Posterior cingulate gyrus (tissue), 11 donors: ENCODE results near the gene PTPRS.

Source experiments
- DNase-seq, 10 donors: peaks; one replicate each; pipeline versions ENCODE4 v3.0.0 to v3.0.0-alpha.2; 2020 to 2021; ENCODE audit warnings: mixed read lengths in 3 of 10
- intact Hi-C: fragments of 100-400 bp; cut with DNase I; formaldehyde crosslinking; loops from one replicate; pipeline ENCODE4 v1.15.1; 2023

Gene PTPRS

DNA sequence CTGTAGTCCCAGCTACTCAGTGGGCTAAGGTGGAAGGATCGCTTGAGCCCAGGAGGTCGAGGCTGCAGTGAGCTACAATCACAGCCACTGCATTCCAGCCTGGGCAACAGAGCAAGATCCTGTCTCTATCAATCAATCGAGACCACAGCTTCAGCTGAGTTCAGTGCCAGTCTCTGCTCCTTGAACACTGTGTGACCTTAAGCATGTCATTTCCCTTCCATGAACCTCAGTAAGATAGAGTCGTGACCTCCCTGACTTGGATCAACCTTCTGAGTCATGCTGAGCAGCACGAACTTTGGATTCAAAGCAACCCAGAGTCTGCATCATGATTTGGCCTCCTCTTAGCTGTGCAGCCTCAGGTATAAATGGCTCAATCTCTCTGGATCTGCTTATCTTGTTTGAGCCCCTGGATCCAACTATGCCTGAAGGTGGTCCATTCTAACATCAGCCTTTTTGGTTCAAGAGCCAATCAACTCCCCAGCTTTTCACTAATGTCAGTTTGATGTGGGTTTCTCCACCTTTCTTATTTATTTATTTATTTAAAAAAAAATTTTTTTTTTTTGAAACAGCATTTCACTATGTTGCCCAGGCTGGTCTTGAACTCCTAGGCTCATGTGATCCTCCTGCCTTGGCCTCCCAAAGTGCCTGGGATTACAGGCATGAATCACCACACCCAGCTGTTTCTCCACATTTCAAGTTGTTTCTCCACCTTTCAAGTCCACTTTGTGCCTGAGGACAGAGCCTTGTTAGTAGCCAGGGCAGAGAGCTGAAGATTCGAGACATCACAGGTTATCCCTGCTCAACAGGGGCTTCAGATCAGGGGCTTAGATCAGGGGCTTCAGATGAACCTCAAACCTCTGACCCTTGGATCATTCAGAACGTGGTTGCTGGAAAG lies 26.4 kb downstream of the PTPRS start:
- DNase-seq, result no peak
- intact Hi-C loops, result no loop called here

DNA sequence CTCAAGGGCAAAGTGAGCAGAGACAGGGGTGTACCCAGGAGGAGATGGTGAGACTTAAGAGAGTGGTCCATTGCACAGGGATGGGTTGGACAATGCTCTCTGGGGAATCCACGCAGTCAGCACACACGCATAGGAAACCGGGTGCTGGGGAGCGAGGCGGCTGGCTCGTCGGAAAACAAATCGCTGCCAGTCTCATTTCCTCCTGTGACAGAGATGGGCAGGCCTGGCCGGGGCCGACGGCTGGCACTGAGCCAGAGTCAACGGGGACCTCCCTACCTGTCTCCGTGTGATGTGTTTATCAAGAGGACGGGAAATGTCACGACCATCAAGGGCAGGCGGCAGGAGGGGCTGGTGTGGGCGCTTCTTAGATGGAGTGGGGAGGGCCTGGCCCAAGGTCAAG lies 27.3 kb downstream of the PTPRS start:
- DNase-seq, result no peak
- intact Hi-C loops, result no loop called here

DNA sequence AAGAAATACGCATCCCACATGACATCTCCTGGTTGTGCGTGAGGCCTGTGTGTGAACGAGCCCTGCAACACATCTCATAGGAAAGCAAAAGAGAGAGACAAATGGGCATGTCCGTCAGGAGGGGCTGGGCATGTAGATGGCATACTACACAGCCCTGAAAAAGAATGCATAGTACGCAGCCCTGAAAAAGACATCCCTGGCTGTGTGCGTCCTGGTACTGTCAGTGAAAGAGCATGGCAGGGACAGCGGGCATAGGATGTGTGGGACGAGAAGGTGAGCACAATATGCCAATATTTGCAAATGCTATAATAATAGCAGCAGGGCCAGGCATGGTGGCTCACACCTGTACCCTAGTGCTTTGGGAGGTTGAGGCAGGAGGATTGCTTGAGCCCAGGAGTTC lies 28.6 kb downstream of the PTPRS start:
- intact Hi-C loops, result no loop called here
- DNase-seq, result no peak

DNA sequence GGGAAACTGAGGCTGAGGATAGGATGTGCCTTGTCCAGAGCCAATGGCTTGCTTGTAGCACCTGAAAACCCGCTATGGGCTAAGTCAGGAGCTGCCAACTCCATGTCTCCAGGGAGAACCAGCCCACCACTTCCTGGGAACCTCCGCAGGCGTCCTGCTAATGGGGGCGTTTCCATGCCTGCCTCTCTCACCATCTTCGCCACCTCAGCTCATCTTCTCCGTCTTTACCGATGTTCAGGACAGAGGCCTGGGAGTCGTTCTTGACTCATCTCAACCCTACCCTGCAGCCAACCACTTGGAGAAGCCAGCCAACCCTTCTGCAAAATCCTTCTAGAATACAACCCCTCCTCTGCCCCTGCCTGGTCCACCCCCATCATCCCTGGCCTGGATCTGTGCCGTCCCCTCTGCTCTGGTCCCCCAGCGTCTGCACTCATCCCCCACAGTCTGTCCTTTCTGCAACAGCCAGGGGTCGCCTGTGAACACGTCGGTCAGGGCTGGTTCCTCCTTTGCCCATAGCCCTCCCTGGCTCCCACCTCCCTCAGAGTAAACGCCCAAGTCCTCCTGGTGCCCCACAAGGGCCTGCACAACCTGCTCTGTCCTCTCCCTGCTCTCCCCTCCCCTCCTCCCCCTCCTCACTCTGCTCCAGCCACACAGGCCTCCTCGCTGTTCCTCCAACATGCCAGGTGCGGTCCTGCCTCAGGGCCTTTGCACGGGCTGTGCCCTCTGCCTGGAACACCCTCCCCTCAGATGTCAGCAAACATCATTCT lies 31.0 kb downstream of the PTPRS start:
- DNase-seq, result peak in 5 of 10 donors; percentile 29 to 90 (median 54)
- intact Hi-C loops, result loop anchor here (2.0 kb wide), 1 partner anchor 17 kb away; no protein-coding TSS in a partner anchor

DNA sequence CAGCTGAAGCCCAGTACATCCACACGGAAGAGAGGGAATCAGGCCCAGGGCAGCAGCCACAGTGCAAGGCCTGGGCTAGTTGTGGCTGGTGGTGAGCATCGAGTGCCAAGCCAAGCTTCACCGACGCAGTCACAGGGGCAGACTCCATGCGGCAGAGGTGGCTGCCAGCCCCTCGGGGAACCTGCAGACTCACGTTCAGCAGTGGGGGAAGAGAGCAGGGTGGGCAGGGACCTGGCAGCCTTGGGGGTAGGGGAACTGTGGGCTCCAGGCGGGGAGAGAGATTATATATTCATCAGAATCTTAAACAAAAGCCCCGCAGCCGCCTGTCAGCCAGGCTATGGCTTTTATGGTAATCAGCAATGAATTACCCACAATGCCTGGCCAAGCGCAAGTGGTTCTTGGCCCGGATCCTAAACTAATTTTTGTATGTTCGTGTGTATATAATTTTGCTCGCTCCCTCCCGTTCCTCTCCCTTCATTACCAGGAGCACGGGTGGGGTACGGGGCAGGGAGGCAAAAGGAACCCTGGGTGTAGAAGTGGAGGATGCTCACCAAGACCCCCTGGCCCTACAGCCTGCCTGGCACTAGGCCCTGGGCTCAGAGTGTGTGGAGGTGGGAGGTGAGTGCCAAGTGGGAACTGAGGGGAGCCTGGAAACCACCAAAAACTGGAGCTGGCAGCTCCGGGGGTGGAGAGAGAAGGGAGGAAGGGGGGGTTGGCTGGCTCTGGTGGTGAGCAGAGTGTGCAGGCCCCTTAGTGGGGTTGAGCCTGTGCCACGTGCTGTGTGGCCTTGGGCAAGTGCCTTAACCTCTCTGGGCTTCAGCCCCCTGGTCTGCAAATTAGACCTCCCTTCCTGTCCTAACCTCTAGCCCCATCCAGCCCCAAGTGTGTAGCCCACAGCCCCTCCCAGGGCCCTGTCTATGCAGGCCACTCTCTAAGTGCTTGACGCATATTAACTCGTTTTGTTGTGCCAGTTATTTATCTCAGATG lies 31.9 kb downstream of the PTPRS start:
- peak; percentile 69 to 97 (median 76) for DNase-seq
- intact Hi-C loops, result loop anchor here (2.0 kb wide), 1 partner anchor 16 kb away; no protein-coding TSS in a partner anchor

DNA sequence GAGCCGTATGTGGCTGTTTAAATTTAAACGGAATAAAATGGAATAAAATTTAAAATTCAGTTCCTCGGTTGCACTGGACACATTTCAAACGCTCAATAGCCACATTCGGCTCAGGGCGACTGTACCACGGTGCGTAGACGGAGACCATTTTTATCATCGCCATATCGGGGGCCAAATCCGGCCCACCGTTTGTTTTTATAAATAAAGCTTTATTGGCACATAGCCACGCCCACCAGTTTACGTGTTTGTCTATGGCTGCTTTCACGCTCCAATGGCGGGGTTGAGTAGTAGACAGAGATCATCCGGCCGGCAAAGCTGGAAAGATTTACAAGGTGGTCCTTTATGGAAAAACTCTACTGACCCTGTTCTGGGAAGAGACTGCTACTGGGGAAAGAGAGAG lies 33.0 kb downstream of the PTPRS start:
- no peak for DNase-seq
- intact Hi-C loops, result loop anchor here (2.0 kb wide), 1 partner anchor 15 kb away; no protein-coding TSS in a partner anchor

DNA sequence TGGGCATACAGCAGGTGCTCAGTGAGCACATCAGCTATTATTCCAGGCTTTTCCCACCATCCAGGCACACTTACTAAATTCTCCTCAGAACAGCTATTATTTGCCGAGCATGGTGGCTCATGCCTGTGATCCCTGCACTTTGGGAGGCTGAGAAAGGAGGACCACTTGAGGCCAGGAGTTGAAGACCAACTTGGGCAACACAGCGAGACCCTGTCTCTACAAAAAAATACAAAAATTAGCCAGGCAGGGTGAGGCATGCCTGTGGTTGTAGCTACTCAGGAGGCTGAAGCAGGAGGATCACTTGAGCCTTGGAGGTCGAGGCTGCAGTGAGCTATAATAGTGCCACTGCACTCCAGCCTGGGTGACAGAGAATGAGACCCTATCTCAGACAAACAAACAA lies 35.4 kb downstream of the PTPRS start:
- no peak for DNase-seq
- intact Hi-C loops, result no loop called here

DNA sequence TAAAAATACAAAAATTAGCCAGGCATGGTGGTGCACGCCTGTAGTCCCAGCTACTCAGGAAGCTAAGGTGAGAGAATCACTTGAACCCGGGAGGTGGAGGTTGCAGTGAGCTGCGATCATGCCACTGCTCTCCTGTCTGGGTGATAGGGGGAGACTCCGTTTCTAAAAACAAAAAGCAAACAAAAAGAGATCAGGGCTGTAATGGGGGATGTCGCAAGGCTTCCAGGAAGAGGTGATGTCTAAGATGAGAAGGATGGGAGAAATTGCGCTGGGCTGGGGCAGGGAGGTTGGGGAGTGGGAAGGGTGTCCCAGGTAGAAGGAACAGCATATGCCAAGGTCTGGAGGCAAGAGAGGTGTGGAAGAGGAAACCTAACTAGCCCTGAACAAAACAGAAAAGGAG lies 36.1 kb downstream of the PTPRS start:
- DNase-seq, result no peak
- intact Hi-C loops, result no loop called here

DNA sequence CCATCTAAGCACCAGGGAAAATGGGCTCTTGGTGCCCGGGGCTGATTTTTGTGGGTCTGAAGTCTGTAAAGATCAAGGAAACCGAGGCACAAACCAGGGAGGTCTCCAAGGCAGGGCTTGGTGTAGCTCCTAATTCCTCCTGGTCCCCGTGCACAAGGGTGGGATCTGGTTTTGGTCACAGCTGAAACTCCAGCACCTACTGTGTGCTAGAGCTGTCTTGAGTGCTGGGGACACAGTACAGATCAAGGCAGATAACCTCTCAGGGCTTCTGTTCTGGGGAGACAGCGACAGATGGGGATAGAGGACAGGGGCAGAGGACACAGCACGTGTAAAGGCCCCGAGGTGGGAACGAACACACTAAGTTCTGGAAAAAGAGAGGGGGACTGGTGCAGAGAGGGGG lies 37.4 kb downstream of the PTPRS start:
- no peak for DNase-seq
- intact Hi-C loops, result no loop called here

DNA sequence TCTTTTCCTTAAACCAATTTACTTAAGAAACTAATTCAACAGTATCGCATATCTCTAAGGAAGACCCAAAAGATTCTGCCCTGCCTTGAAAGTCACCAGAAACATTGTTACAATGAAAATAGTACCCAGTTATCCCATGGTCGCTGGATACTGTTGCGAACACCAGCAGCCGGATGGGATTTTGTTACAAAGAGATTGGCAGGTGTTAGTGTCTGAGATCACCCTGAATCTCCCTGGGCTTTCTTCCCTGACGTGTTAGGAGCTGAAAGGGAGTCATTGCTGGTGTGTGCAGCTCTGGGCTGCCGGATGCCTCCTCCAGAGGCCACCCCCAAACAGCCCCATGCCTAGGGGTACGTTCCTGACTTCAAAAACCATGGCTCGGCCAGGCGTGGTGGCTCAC lies 38.2 kb downstream of the PTPRS start:
- intact Hi-C loops, result no loop called here
- DNase-seq, result no peak

DNA sequence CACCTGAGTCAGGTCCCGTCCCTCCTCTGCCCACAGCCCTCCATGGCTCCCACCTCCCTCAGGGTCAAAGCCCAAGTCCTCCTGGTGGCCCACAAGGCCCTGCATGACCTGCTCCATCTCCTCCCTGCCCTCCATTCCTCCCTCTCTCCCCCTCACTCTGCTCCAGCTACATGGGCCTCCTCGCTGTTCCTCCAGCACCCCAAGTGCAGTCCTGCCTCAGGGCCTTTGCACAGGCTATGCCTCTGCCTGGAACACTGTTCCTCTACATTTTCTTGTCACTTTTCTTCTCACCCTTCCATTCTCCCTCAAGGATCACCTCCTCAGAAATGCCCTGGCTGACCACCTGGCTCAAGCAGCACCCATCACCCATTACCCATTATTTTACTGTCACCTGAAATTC lies 41.5 kb downstream of the PTPRS start:
- no peak for DNase-seq
- intact Hi-C loops, result no loop called here

DNA sequence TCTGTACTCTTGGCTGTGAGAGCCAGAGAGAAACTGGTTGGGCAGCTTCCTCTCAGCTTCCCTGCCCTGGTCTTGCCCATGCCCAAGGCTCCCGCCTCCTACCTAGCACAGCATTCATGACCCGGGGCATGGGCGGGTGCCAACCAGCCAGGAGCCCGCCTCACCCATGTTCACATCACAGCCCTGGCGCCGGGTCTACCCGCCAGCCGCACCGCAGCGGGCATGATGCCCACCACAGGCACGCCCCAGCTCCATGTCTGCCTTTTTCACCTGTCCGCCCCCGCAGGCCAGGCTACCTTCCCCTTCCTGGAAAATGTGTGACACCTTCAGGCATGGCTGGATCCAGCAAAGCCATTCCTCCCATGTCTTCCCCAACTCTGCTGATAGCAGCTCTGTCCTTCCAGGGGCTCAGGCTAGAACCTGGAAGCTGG lies 42.1 kb downstream of the PTPRS start:
- no peak for DNase-seq
- intact Hi-C loops, result no loop called here

DNA sequence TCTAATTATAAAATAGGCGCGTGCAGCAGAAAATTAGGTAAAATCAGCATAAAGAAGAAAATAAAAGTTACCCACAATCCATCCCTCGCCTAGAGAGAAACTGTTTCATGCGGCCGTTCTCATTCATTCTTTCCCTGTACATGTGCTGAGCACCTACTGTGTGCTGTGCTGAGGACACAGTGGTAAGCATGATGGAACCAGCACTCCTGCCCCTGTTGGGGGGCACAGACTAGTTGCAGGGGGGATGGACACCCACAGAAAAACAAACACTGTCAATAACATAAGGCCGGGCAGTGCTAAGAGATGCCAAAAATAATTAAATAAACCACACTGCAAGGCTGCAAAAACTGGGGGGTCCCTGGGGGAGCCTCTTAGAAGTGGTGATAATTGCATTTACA lies 43.3 kb downstream of the PTPRS start:
- intact Hi-C loops, result no loop called here
- no peak for DNase-seq

DNA sequence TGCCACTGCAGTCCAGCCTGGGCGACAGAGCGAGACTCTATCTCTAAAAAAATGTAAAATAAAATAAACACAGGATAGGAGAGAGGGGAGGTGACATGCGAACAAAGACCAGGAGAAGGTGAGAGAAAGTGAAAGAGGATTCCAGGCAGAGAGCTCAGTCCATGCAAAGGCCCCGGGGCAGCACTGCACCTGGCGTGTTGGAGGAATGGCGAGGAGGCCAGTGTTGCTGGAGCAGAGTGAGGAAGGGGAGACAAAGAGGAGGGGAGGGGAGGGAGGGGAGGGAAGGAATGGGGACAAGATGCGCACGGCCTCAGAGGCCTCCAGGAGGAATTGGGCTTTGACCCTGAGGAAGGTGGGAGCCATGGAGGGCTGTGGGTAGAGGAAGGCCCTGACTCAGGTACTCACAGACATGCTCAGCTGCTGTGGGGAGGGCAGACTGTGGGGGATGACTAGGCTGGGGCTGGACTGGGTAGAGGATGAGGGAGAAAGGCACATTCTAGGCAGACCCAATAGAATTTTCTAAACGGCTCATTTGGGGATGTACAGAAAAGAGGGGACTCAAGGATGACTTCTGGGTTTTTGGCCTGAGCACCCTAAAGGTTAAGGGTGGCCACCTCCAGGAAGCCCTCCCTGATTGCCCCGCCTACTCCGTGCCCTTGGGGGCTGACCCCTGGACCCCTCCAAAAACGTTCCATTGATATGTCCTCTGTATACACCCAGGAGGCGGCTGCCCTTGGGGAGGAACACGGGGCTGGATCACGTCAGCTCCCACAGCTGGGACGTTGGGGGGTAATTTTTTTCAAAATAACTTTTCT lies 43.9 kb downstream of the PTPRS start:
- DNase-seq, result no peak
- intact Hi-C loops, result no loop called here

DNA sequence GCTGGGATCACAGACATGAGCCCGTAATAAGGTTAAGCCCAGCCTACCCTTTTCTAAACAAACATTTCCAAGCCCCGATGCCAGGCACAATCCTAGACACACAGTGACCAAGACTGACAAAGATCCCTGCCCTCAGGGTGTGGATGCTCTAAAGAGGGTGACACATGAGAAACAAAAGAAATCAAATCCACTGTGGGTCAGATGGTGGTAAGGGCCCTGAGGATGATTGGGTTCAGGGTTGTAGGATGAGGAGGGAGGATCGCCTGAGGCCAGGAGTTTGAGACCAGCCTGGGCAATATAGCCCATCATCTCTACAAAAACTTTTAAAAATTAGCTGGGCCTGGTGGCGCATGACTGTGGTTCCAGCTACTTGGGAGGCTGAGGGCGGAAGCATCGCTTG lies 44.6 kb downstream of the PTPRS start:
- no peak for DNase-seq
- intact Hi-C loops, result no loop called here

DNA sequence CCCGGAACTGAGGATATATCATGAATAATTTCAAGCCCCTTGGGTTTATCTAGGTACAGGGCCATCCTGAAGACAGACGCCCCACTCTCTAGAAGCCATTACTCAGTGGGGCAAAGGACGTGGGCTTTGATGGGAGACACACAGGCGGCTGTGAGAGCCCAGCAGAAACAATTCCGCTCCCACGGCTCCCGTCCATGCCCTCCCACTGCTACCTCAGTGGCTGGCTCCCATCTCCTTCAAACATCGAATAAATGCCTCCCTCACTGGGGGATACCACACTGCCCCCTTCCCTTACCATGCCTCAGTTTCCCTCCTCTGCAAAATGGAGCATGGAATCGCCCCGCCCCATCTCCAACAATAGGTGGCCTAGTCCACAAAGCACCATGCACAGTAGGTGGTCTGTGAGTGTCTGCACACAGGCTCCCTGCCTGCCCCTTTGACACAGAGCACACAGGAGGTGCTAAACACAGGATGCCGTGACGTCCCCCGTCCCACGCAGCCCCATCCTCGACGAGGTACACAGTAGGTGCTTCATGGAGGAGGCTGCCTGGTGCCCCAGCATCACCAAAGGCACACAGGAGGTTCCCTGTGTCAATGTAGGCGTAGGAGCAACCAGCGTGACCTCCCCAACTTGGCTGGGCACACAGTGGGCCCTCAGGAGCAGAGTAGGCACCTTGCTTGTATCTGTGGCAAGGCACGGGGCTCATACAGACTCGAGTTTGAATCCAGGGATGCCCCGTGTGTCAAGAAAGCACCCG lies 46.0 kb downstream of the PTPRS start:
- intact Hi-C loops, result loop anchor here (5.0 kb wide), 1 partner anchor 43 kb away; no protein-coding TSS in a partner anchor
- no peak for DNase-seq

DNA sequence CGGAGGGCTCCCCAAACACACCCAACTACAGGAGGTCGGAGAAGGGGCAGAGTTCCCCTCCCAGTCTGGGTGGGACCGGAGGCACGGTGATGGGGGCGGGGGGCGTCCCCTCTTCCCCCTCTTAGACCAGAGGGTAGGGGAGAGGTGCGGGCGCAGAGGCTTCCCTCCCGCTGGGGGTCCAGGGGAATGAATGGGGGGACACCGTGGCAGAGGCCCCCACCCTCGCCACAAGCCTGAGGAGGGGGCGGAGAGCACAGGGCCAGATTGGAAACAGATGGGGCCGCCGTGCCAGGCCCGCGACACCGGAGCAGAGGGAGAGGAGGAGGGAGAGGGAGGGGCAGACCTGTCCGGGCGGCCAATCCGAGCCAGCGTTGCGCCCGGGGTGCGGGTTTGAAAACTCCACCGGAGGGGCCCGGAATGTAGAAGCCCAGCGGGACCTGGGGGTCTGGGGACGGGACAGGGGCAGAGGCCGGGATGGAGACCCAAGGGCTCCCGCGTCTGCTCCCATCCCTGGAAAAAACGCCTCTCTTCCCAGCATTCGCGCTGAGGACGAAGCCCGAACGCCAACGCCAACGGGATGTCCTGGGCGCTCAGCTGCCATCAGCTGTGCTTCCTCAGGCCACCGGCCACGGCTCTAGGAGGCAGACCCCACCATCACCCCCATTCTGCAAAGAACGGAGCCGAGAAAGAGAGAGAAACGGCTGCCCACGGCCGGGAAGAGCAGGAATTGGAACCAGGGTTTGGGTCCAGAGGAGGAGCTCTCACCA lies 46.8 kb downstream of the PTPRS start:
- peak in 7 of 10 donors; percentile 28 to 89 (median 36) for DNase-seq
- intact Hi-C loops, result loop anchor here (2.0 to 5.0 kb wide), 2 partner anchors 15 to 44 kb away; no protein-coding TSS in a partner anchor
